Activated T-helper 1 cell treated with anti-CD3 and anti-CD28 coated beads, Interleukin-12 subunit alpha, Interleukin-12 subunit beta, Interleukin-2, Interleukin-4 antibody, amounts not matched to agents 30 ng/mL and 10 ng/mL and 1 ng/mL, durations not matched to agents 14 hours and 24 hours and 36 hours (primary cell): Measurements from ENCODE around the gene LUC7L3. TPM values are rescaled to one million over a fixed set of nuclear protein-coding genes. Genes with fewer than 3 reads are reported as not detected.

Experiments used
- DNase-seq: peaks from one replicate; pipeline ENCODE4 v3.0.0; 2021; ENCODE audit warnings: low spot score
- H3K27ac Mint-ChIP-seq: one replicate; pipeline ENCODE4 v1.8.0; 2021; ENCODE audit warnings: mild to moderate bottlenecking, mixed read lengths
- H3K27me3 Mint-ChIP-seq: one replicate; pipeline ENCODE4 v1.8.0; 2022; ENCODE audit warnings: mild to moderate bottlenecking, moderate library complexity, mixed read lengths; ENCODE audit not compliant: insufficient read depth
- H3K36me3 Mint-ChIP-seq: one replicate; pipeline ENCODE4 v1.8.0; 2021; ENCODE audit warnings: low read depth, mixed read lengths
- H3K4me1 Mint-ChIP-seq: one replicate; pipeline ENCODE4 v1.8.0; 2021; ENCODE audit warnings: low read depth, mixed read lengths
- H3K4me3 Mint-ChIP-seq: one replicate; pipeline ENCODE4 v1.8.0; 2021; ENCODE audit warnings: mild to moderate bottlenecking, moderate library complexity, mixed read lengths
- H3K9me3 Mint-ChIP-seq: one replicate; pipeline ENCODE4 v1.8.0; 2021; ENCODE audit warnings: mixed read lengths
- intact Hi-C: fragments of 100-400 bp; cut with micrococcal nuclease; formaldehyde crosslinking; loops from one replicate; pipeline ENCODE4 v1.15.1; 2024
- total RNA-seq: library from RNA; stranded (reverse); gene quantifications from 2 replicates; pipeline ENCODE4 v1.2.3, GENCODE V29; 2022

Gene LUC7L3
- total RNA-seq, 1 donor from 2014 or later = 123 TPM

- Mint-ChIP-seq H3K36me3 (no peaks in the 10 kb centered on the region), H3K27ac (no peak overlapping the region), H3K27me3 (peaks cover 17% of the 10 kb centered on the region), H3K9me3 (no peaks in the 10 kb centered on the region), H3K4me3 (no peak overlapping the region), H3K4me1 (no peaks in the 10 kb centered on the region)
- DNase-seq = no peak
- intact Hi-C loops = no loop called here
These were observed 44.5 kb downstream of the LUC7L3 start for GRCh38 chr17:50763716-50764475.

- no peaks in the 10 kb centered on the region for H3K4me1 Mint-ChIP-seq
- H3K27me3 Mint-ChIP-seq = peaks cover 17% of the 10 kb centered on the region
- intact Hi-C loops = no loop called here
- no peak for DNase-seq
- no peaks in the 10 kb centered on the region for H3K36me3 Mint-ChIP-seq
- no peak overlapping the region for H3K4me3 Mint-ChIP-seq
- no peak overlapping the region for H3K27ac Mint-ChIP-seq
- H3K9me3 Mint-ChIP-seq = no peaks in the 10 kb centered on the region
These were observed 45.3 kb downstream of the LUC7L3 start for GRCh38 chr17:50764734-50765149.

- Mint-ChIP-seq H3K9me3 (no peaks in the 10 kb centered on the region), H3K4me3 (no peak overlapping the region), H3K27ac (no peak overlapping the region), H3K36me3 (no peaks in the 10 kb centered on the region), H3K27me3 (peaks cover 17% of the 10 kb centered on the region), H3K4me1 (no peaks in the 10 kb centered on the region)
- intact Hi-C loops = no loop called here
- no peak for DNase-seq
These were observed 46.2 kb downstream of the LUC7L3 start for GRCh38 chr17:50765454-50766221.

- H3K27ac Mint-ChIP-seq = no peak overlapping the region
- no peak overlapping the region for H3K4me3 Mint-ChIP-seq
- H3K4me1 Mint-ChIP-seq = no peaks in the 10 kb centered on the region
- no peaks in the 10 kb centered on the region for H3K36me3 Mint-ChIP-seq
- no peaks in the 10 kb centered on the region for H3K9me3 Mint-ChIP-seq
- peaks cover 17% of the 10 kb centered on the region for H3K27me3 Mint-ChIP-seq
- no peak for DNase-seq
- intact Hi-C loops = no loop called here
These were observed 47.0 kb downstream of the LUC7L3 start for GRCh38 chr17:50766222-50767023.

GRCh38 chr17:50767030-50767429 is 47.6 kb downstream of the LUC7L3 start:
- Mint-ChIP-seq H3K4me3 (no peak overlapping the region), H3K27me3 (peaks cover 13% of the 10 kb centered on the region), H3K9me3 (no peaks in the 10 kb centered on the region), H3K4me1 (no peaks in the 10 kb centered on the region), H3K36me3 (no peaks in the 10 kb centered on the region), H3K27ac (no peak overlapping the region)
- DNase-seq = no peak
- intact Hi-C loops = no loop called here

GRCh38 chr17:50767446-50767845 is 48.0 kb downstream of the LUC7L3 start, which contains the start of gene ANKRD40CL:
Gene ANKRD40CL (minus strand): TSS chr17:50767518. CDS start chr17:50766913, 605 bp downstream.
- no peak within 1 kb of the TSS for H3K4me3 Mint-ChIP-seq
- H3K9me3 Mint-ChIP-seq = no peaks in the 10 kb centered on the region
- no peak for DNase-seq
- H3K27ac Mint-ChIP-seq = no peak within 1 kb of the TSS
- H3K36me3 Mint-ChIP-seq = no peaks in the 10 kb centered on the region
- intact Hi-C loops = no loop called here
- H3K27me3 Mint-ChIP-seq = peaks cover 10% of the 10 kb centered on the region
- H3K4me1 Mint-ChIP-seq = no peaks in the 10 kb centered on the region

- Mint-ChIP-seq H3K27me3 (peaks cover 9% of the 10 kb centered on the region), H3K4me1 (no peaks in the 10 kb centered on the region), H3K4me3 (no peak overlapping the region), H3K27ac (no peak overlapping the region), H3K9me3 (no peaks in the 10 kb centered on the region), H3K36me3 (no peaks in the 10 kb centered on the region)
- no peak for DNase-seq
- intact Hi-C loops = no loop called here
These were observed 49.0 kb downstream of the LUC7L3 start for GRCh38 chr17:50768346-50768761.

GRCh38 chr17:50769884-50770283 is 50.5 kb downstream of the LUC7L3 start:
- Mint-ChIP-seq H3K36me3 (no peaks in the 10 kb centered on the region), H3K27me3 (peaks cover 10% of the 10 kb centered on the region), H3K4me1 (no peaks in the 10 kb centered on the region), H3K4me3 (no peak overlapping the region), H3K27ac (no peak overlapping the region), H3K9me3 (no peaks in the 10 kb centered on the region)
- intact Hi-C loops = no loop called here
- no peak for DNase-seq

- no peak for DNase-seq
- intact Hi-C loops = no loop called here
- Mint-ChIP-seq H3K4me3 (no peak overlapping the region), H3K27ac (no peak overlapping the region), H3K9me3 (no peaks in the 10 kb centered on the region), H3K4me1 (no peaks in the 10 kb centered on the region), H3K27me3 (peaks cover 10% of the 10 kb centered on the region), H3K36me3 (no peaks in the 10 kb centered on the region)
These were observed 50.9 kb downstream of the LUC7L3 start for GRCh38 chr17:50770346-50770745.

- Mint-ChIP-seq H3K4me3 (no peak overlapping the region), H3K4me1 (no peaks in the 10 kb centered on the region), H3K27me3 (peaks cover 17% of the 10 kb centered on the region), H3K9me3 (no peaks in the 10 kb centered on the region), H3K36me3 (no peaks in the 10 kb centered on the region), H3K27ac (no peak overlapping the region)
- intact Hi-C loops = no loop called here
- DNase-seq = no peak
These were observed 52.8 kb downstream of the LUC7L3 start for GRCh38 chr17:50771991-50772785.

- H3K4me1 Mint-ChIP-seq = peaks cover 10% of the 10 kb centered on the region
- peaks cover 24% of the 10 kb centered on the region for H3K27me3 Mint-ChIP-seq
- H3K36me3 Mint-ChIP-seq = no peaks in the 10 kb centered on the region
- no peaks in the 10 kb centered on the region for H3K9me3 Mint-ChIP-seq
- no peak for DNase-seq
- no peak overlapping the region for H3K27ac Mint-ChIP-seq
- H3K4me3 Mint-ChIP-seq = no peak overlapping the region
- intact Hi-C loops = no loop called here
These were observed 54.9 kb downstream of the LUC7L3 start for GRCh38 chr17:50774225-50774803.

GRCh38 chr17:50775926-50776325 is 56.5 kb downstream of the LUC7L3 start:
- peaks cover 21% of the 10 kb centered on the region for H3K4me1 Mint-ChIP-seq
- intact Hi-C loops = no loop called here
- no peak overlapping the region for H3K27ac Mint-ChIP-seq
- no peaks in the 10 kb centered on the region for H3K36me3 Mint-ChIP-seq
- peaks cover 24% of the 10 kb centered on the region for H3K27me3 Mint-ChIP-seq
- H3K4me3 Mint-ChIP-seq = no peak overlapping the region
- H3K9me3 Mint-ChIP-seq = no peaks in the 10 kb centered on the region
- DNase-seq = no peak
